Liver (tissue), 9 donors: ENCODE data around the gene GRK6. TPM values are rescaled to one million over a fixed set of nuclear protein-coding genes. Genes with fewer than 3 reads are reported as not detected.

ENCODE experiments used
- DNase-seq: peaks from one replicate; pipeline ENCODE4 v3.0.0-alpha.2; 2017; ENCODE audit warnings: low spot score
- H3K27ac ChIP-seq, 2 donors: one replicate each; pipeline ENCODE4 v1.7.0; 2013; ENCODE audit warnings: inconsistent platforms in 2 of 2, low read length in 2 of 2, control low read depth in 1 of 2, low read depth in 1 of 2, mild to moderate bottlenecking in 1 of 2
- H3K27me3 ChIP-seq, 4 donors: one replicate each; pipeline versions ENCODE4 v1.6.1 to v1.7.0; 2013; ENCODE audit warnings: low read length in 3 of 4, inconsistent platforms in 1 of 4, mild to moderate bottlenecking in 1 of 4, moderate library complexity in 1 of 4; ENCODE audit not compliant: control insufficient read depth in 4 of 4, insufficient read depth in 4 of 4
- H3K36me3 ChIP-seq, 4 donors: one replicate each; pipeline versions ENCODE4 v1.6.1 to v1.7.0; 2013; ENCODE audit warnings: low read length in 3 of 4, mild to moderate bottlenecking in 3 of 4, low read depth in 1 of 4, moderate library complexity in 1 of 4; ENCODE audit not compliant: control insufficient read depth in 4 of 4, insufficient read depth in 3 of 4
- H3K4me1 ChIP-seq, 4 donors: one replicate each; pipeline versions ENCODE4 v1.6.1 to v1.7.0; 2013; ENCODE audit warnings: low read length in 3 of 4, mild to moderate bottlenecking in 3 of 4, moderate library complexity in 1 of 4; ENCODE audit not compliant: control insufficient read depth in 4 of 4, insufficient read depth in 4 of 4
- H3K4me3 ChIP-seq, 3 donors: one replicate each; pipeline versions ENCODE4 v1.6.1 to v1.7.0; 2013; ENCODE audit warnings: low read length in 3 of 3, control low read depth in 1 of 3, low read depth in 1 of 3, mild to moderate bottlenecking in 1 of 3
- H3K9ac ChIP-seq, 2 donors: one replicate each; pipeline ENCODE4 v1.7.0; 2013; ENCODE audit warnings: low read length in 2 of 2, mild to moderate bottlenecking in 2 of 2, moderate library complexity in 2 of 2, control low read depth in 1 of 2, low read depth in 1 of 2
- H3K9me3 ChIP-seq, 4 donors: one replicate each; pipeline versions ENCODE4 v1.6.1 to v1.7.0; 2013; ENCODE audit warnings: low read length in 3 of 4; ENCODE audit not compliant: control insufficient read depth in 4 of 4
- EGR1 ChIP-seq, 2 donors: IDR thresholded peaks; 2 replicates each; pipeline ENCODE4 v1.6.1; 2016 to 2018; ENCODE audit warnings: antibody characterized with exemption in 2 of 2, low read depth in 2 of 2
- FOXA2 ChIP-seq: IDR thresholded peaks from 2 replicates; pipeline ENCODE4 v1.6.1; 2016; ENCODE audit warnings: antibody characterized with exemption
- GABPA ChIP-seq, 2 donors: IDR thresholded peaks in 1 of 2; conservative IDR thresholded peaks in 1 of 2; 2 replicates each; pipeline ENCODE4 v1.6.1; 2016; ENCODE audit warnings: antibody characterized with exemption in 2 of 2, mild to moderate bottlenecking in 1 of 2, moderate library complexity in 1 of 2
- HNF4G ChIP-seq: IDR thresholded peaks from 2 replicates; pipeline ENCODE4 v1.6.1; 2016; ENCODE audit warnings: antibody characterized with exemption
- NR2F2 ChIP-seq: IDR thresholded peaks from 2 replicates; pipeline ENCODE4 v1.6.1; 2016; ENCODE audit warnings: antibody characterized with exemption
- RAD21 ChIP-seq, 2 donors: IDR thresholded peaks; 2 replicates each; pipeline ENCODE4 v1.6.1; 2016; ENCODE audit warnings: antibody characterized with exemption in 2 of 2, mild to moderate bottlenecking in 2 of 2
- REST ChIP-seq: IDR thresholded peaks from 2 replicates; pipeline ENCODE4 v1.6.1; 2016; ENCODE audit warnings: antibody characterized with exemption, mild to moderate bottlenecking
- RXRA ChIP-seq, 2 donors: IDR thresholded peaks; 2 replicates each; pipeline ENCODE4 v1.6.1; 2017 to 2018; ENCODE audit warnings: antibody characterized with exemption in 2 of 2, mild to moderate bottlenecking in 1 of 2
- SP1 ChIP-seq: IDR thresholded peaks from 2 replicates; pipeline ENCODE4 v1.6.1; 2018; ENCODE audit warnings: antibody characterized with exemption, mild to moderate bottlenecking
- TAF1 ChIP-seq: conservative IDR thresholded peaks from 2 replicates; pipeline ENCODE4 v1.6.1; 2016; ENCODE audit warnings: antibody characterized with exemption, mild to moderate bottlenecking
- YY1 ChIP-seq: IDR thresholded peaks from 2 replicates; pipeline ENCODE4 v1.6.1; 2016; ENCODE audit warnings: antibody characterized with exemption, mild to moderate bottlenecking
- ZBTB33 ChIP-seq: IDR thresholded peaks from 2 replicates; pipeline ENCODE4 v1.6.1; 2016; ENCODE audit warnings: antibody characterized with exemption
- WGBS: extraction: QIAGEN DNeasy Blood & Tissue Kit; methylation state at CpG from one replicate; pipeline ENCODE4 v1.1.7; 2013; 5-methylcytosine and 5-hydroxymethylcytosine counted together
- polyA plus RNA-seq, 2 donors: library from polyadenylated mRNA; stranded (reverse) in 1 of 2; unstranded in 1 of 2; fragments of 200-250 nt in 1 of 2; fragments of >200 nt in 1 of 2; fragmentation: Nextera tagmentation in 1 of 2; extraction: Ambion mirVana in 1 of 2; gene quantifications; one replicate each; pipeline versions ENCODE4 v1.2.1 to v1.2.3, GENCODE V29; 2013 to 2015
- total RNA-seq, 2 donors: library from RNA; depleted of rRNA; stranded (reverse); fragments of >200 nt; gene quantifications; one replicate each; pipeline ENCODE4 v1.2.3, GENCODE V29; 2014
- TF ChIP-seq, protein P1 (sequence below): IDR thresholded peaks from 2 replicates; pipeline ENCODE4 v1.6.1; 2016; ENCODE audit warnings: antibody characterized with exemption
- donor health status: healthy.
- donor health status: healthy.
- donor health status: healthy.
- donor health status: healthy.
- donor health status: healthy.

Gene GRK6
- total RNA-seq (10 to 100 TPM; 15.2 to 24.0 TPM), polyA plus RNA-seq (1 to 10 TPM; 3.1 to 6.4 TPM)

DNA sequence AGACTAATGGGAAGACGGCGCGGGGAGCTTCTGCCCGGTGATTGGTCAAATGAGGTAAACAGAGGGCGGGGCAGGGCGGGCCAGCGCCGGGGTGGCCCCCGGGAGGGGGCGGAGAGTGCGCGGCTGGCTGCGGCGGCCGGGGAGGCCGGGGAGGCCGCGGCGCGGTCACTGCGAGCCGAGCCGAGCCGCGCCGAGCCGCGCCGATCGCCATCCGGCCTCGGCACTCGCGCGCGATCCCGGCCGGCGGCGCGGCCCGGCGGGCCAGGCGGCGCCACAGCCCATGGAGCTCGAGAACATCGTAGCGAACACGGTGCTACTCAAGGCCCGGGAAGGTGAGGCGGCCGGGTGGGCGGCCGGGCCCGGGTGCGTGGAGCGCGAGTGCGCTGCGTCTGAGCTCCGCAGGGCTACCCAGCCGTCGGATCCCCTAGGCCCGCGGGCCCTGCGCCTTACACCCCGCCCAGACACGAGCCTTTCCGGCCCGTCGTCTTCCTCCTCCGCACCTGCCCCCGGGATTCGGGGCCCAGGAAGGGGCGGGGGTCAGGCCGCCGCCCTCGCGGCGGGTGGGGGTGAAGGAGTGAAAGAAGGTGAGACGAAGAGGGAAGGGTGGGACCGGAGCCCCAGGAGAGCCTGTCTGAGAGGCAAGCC, at the start of gene GRK6:
Gene GRK6 (plus strand): TSS at position 111 of the 645 bp plus-strand sequence. CDS start 170 bp downstream, at position 281.
- Histone ChIP-seq H3K9me3 (no peaks in the 10 kb centered on the region), H3K4me1 (peaks cover 3 to 25% (median 17%) of the 10 kb centered on the region in 4 donors)
- WGBS = under 1% methylated on average over 82 of the region's 82 CpGs

GRCh38 chr5:177377851-177378776, 48.4 kb upstream of the GRK6 start:
- Histone ChIP-seq H3K9ac (peak overlapping the region; percentile 1 to 72), H3K27ac (peak overlapping the region; percentile 93 to 98), H3K4me3 (peak overlapping the region in 2 of 3 donors; percentile 4 to 27), H3K4me1 (peaks cover 21 to 58% (median 42%) of the 10 kb centered on the region in 4 donors), H3K27me3 (no peaks in the 10 kb centered on the region), H3K9me3 (no peaks in the 10 kb centered on the region), H3K36me3 (no peaks in the 10 kb centered on the region)
- WGBS = 71% methylated on average over 8 of the region's 8 CpGs
- no peak for DNase-seq
- no peak for TF ChIP-seq RXRA (IDR thresholded peaks at IDR 0.05)
- TF ChIP-seq, protein P1, sequence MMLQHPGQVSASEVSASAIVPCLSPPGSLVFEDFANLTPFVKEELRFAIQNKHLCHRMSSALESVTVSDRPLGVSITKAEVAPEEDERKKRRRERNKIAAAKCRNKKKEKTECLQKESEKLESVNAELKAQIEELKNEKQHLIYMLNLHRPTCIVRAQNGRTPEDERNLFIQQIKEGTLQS = no peak
- no peak for TF ChIP-seq HNF4G
- TF ChIP-seq GABPA (IDR thresholded peaks at IDR 0.05 in 1 of 2, conservative IDR thresholded peaks at IDR 0.05 in 1 of 2) = no peak
- no peak for TF ChIP-seq FOXA2
- no peak for TF ChIP-seq RAD21 (IDR thresholded peaks at IDR 0.05)
- TF ChIP-seq ZBTB33 = no peak
- TF ChIP-seq NR2F2 = no peak
- TF ChIP-seq EGR1 (IDR thresholded peaks at IDR 0.05; ENCODE audit: low read depth in 2 of 2) = no peak
- TF ChIP-seq YY1 = no peak
- TF ChIP-seq SP1 = no peak
- no peak for TF ChIP-seq TAF1

More for the DNA sequence above, at the start of gene GRK6:
- H3K27ac ChIP-seq = peak within 1 kb of the TSS; percentile 92 to 95
- TF ChIP-seq SP1 = peak; percentile 4
- no peak for TF ChIP-seq REST
- TF ChIP-seq HNF4G = no peak
- no peak for TF ChIP-seq RAD21 (IDR thresholded peaks at IDR 0.05)
- peak within 1 kb of the TSS; percentile 59 to 84 (median 70) for H3K4me3 ChIP-seq
- H3K9ac ChIP-seq = peak within 1 kb of the TSS; percentile 58 to 96
- H3K36me3 ChIP-seq = no peaks in the 10 kb centered on the region
- H3K27me3 ChIP-seq = no peaks in the 10 kb centered on the region
- peak; percentile 61 for DNase-seq
